ENCODE measurements around the gene UFD1. TPM values are rescaled to one million over a fixed set of nuclear protein-coding genes. Genes with fewer than 3 reads are reported as not detected.

UFD1 gene
- total RNA-seq, 1 donor: 44.9 TPM

DNA sequence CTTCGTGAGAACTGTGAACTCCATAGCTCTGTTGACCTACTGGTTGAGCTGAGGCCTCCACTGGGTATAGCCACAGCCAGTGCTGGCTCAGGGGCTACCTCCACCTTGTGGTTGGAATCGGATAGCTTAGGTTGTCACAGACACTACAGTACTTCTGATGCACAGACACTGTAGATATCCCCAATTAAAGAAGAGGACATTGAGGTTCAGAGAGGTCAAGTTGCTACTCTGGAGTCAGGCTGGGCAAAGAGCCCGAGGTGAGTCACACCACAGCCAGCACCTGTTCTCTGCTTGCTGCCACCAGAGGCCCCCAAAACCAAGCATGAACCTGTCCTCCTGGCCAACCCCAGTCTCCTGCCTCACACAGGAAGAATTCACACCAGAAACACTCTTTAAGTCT is 5.4 kb downstream of the UFD1 start:
- H3K4me3 ChIP-seq (ENCODE audit: low read depth, low read length): no peak overlapping the region
- DNase-seq (ENCODE audit: low read depth): no peak

GRCh38 chr22:19472233-19472632 is 6.8 kb downstream of the UFD1 start:
- TF ChIP-seq CTCF (IDR thresholded peaks at IDR 0.05; ENCODE audit: insufficient read depth, low read depth, low read length): no peak
- DNase-seq (ENCODE audit: low read depth): no peak
- no peak overlapping the region for H3K4me3 ChIP-seq (ENCODE audit: low read depth, low read length)

More for the DNA sequence above, 5.4 kb downstream of the UFD1 start:
- peak; percentile 8 for TF ChIP-seq CTCF (IDR thresholded peaks at IDR 0.05; ENCODE audit: insufficient read depth, low read depth, low read length)

- no peak overlapping the region for H3K4me3 ChIP-seq (ENCODE audit: low read depth, low read length)
- TF ChIP-seq CTCF (IDR thresholded peaks at IDR 0.05; ENCODE audit: insufficient read depth, low read depth, low read length): no peak
- no peak for DNase-seq (ENCODE audit: low read depth)
These were observed 7.4 kb downstream of the UFD1 start for GRCh38 chr22:19471572-19471971.

DNA sequence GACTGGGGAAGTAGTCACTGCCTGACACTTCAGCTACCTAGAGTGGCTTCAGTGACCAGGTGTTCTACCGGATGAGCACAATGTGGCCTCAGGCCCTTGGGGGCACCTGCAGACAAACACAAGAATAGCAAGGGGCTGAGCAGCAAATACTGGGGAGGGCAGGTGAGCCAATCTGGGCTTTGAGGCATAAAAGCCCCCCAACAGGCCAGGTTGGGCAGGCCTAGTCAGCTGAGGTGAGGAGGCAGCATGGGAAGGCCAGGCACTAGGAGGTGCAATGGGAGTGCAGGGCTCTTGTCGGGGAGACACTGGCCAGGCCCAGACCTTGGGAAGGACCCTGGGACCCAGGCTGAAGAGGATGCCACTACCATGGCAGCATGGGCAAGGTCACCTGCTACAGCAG is 9.0 kb downstream of the UFD1 start:
- DNase-seq (ENCODE audit: low read depth): no peak
- TF ChIP-seq CTCF (IDR thresholded peaks at IDR 0.05; ENCODE audit: insufficient read depth, low read depth, low read length): no peak
- H3K4me3 ChIP-seq (ENCODE audit: low read depth, low read length): no peak overlapping the region

DNA sequence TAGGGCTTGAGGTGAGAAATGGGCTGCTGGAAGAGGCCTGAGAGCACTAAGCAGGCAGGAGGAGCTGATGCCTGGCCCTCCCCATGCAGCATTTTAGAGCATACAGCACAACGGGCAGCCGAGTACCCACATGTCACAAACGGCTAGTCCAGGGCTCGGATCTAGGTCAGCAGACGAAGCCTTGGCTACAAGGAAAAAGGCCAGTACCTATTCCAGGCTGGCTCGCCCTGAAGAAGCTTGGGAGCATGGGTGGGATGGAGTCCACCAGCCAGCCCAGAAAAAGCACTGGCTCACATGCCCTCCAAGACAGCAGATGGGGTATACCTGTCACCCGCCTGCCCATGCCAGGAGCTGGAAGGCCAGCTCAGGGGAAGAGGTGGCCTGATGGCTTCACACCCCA is 9.6 kb downstream of the UFD1 start:
- H3K4me3 ChIP-seq (ENCODE audit: low read depth, low read length): no peak overlapping the region
- no peak for DNase-seq (ENCODE audit: low read depth)
- TF ChIP-seq CTCF (IDR thresholded peaks at IDR 0.05; ENCODE audit: insufficient read depth, low read depth, low read length): no peak

GRCh38 chr22:19467912-19468311 is 11.1 kb downstream of the UFD1 start:
- no peak for DNase-seq (ENCODE audit: low read depth)
- TF ChIP-seq CTCF (IDR thresholded peaks at IDR 0.05; ENCODE audit: insufficient read depth, low read depth, low read length): no peak

More at GRCh38 chr22:19467912-19468311, 11.1 kb downstream of the UFD1 start:
- H3K4me3 ChIP-seq (ENCODE audit: low read depth, low read length): no peak overlapping the region
